Skeletal muscle satellite cell (primary cell): Measurements from ENCODE around the gene FAH.

Experiments used
- H3K27me3 ChIP-seq: 2 replicates; pipeline ENCODE4 v1.7.0; 2013; ENCODE audit warnings: low read length; ENCODE audit not compliant: control insufficient read depth, insufficient read depth
- H3K36me3 ChIP-seq: 2 replicates; pipeline ENCODE4 v1.7.0; 2013; ENCODE audit warnings: mild to moderate bottlenecking, control low read depth, low read length; ENCODE audit not compliant: insufficient read depth
- H3K4me1 ChIP-seq: 2 replicates; pipeline ENCODE4 v1.7.0; 2013; ENCODE audit warnings: low read length; ENCODE audit not compliant: control insufficient read depth, insufficient read depth
- H3K4me2 ChIP-seq: 2 replicates; pipeline ENCODE4 v1.7.0; 2013; ENCODE audit warnings: mild to moderate bottlenecking, low read length
- H3K4me3 ChIP-seq: 2 replicates; pipeline ENCODE4 v1.7.0; 2013; ENCODE audit warnings: low read length
- H3K9ac ChIP-seq: 2 replicates; pipeline ENCODE4 v1.7.0; 2013; ENCODE audit warnings: mild to moderate bottlenecking, low read depth, low read length, moderate library complexity
- H3K9me3 ChIP-seq: replicated peaks from 2 replicates; pipeline ENCODE4 v1.7.0; 2013; ENCODE audit warnings: mild to moderate bottlenecking, control low read depth, low read length

Gene FAH

DNA sequence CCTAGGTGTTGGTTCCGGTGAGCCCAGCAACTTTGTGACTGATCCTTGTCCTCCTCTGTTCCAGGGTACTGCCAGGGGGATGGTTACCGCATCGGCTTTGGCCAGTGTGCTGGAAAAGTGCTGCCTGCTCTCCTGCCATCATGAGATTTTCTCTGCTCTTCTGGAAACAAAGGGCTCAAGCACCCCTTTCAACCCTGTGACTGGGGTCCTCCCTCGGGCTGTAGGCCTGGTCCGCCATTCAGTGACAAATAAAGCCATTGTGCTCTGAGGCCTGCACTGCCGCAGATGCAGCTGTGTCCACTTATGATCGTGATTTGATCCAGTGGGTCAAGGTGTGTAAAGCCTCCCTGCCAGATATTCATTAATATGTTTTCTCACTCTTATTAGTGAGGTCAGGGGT is 33.3 kb downstream of the FAH start:
- peaks cover 32% of the 10 kb centered on the region for H3K36me3 ChIP-seq

DNA sequence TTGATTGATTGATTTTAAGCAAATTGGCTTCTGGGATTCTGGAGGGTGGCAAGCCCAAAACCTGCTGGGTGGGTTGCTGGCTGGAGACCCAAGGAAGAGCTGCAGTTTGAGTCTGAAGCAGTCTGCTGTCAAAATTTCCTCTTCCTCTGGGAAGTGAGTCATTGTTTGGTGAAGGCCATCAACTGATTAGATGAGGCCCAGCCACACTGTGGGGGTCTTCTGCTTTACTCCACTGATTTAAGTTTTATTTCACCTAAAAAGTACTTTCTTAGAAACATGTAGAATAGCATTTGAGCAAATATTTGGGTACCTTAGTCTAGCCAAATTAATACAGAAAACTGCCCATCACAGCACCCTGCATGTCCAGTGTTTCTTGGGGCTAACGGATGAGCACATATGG is 33.8 kb downstream of the FAH start:
- no peak overlapping the region for H3K4me2 ChIP-seq

More for the DNA sequence above, 33.3 kb downstream of the FAH start:
- Histone ChIP-seq H3K4me1 (peaks cover 11% of the 10 kb centered on the region), H3K27me3 (no peaks in the 10 kb centered on the region), H3K4me3 (no peak overlapping the region), H3K9ac (no peak overlapping the region), H3K4me2 (no peak overlapping the region), H3K9me3 (no peaks in the 10 kb centered on the region)

DNA sequence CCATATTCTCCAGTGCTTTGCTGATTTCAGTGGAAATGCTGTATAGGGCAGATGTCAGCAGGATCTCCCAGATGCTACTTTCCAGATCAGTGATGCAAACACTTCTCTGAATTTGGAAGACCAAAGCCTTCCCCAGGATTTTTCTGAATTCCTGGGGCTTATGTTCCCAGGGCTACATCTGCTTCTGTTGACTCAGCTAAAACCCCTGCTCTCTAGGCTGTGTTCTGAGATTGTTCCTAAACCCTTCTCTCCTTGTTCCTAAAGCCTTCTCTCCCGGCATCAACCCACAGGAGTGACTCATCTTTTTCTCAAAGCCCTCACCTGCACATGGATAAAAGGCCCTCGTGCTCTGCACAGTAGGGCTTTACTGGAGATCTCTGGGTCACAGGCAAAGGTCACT is 35.5 kb downstream of the FAH start:
- Histone ChIP-seq H3K4me3 (no peak overlapping the region), H3K4me1 (peaks cover 1% of the 10 kb centered on the region), H3K9me3 (no peaks in the 10 kb centered on the region), H3K27me3 (no peaks in the 10 kb centered on the region), H3K9ac (no peak overlapping the region), H3K4me2 (no peak overlapping the region), H3K36me3 (peaks cover 31% of the 10 kb centered on the region)

More for the DNA sequence above, 33.8 kb downstream of the FAH start:
- Histone ChIP-seq H3K9ac (no peak overlapping the region), H3K9me3 (no peaks in the 10 kb centered on the region), H3K27me3 (no peaks in the 10 kb centered on the region), H3K36me3 (peaks cover 31% of the 10 kb centered on the region), H3K4me1 (peaks cover 11% of the 10 kb centered on the region), H3K4me3 (no peak overlapping the region)

DNA sequence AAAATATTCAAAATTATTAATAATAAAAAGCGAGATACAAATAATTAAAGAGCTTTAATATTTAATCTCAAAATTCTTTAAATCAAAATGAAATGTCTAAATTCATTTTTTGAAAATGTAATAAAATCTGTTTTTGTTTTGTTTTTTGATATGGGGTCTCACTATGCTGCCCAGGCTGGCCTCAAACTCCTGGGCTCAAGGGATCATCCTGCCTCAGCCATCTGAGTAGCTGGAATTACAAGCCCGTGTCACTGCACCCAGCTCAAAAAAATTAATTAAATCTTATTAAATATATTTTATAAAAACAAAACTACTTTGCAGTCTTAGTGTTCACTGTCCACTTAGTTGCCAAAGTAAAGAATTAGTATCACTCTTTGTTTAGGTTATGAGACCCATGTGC is 38.4 kb downstream of the FAH start:
- Histone ChIP-seq H3K4me3 (no peak overlapping the region), H3K27me3 (no peaks in the 10 kb centered on the region), H3K9ac (no peak overlapping the region), H3K9me3 (no peaks in the 10 kb centered on the region), H3K36me3 (peaks cover 11% of the 10 kb centered on the region), H3K4me1 (no peaks in the 10 kb centered on the region), H3K4me2 (no peak overlapping the region)

DNA sequence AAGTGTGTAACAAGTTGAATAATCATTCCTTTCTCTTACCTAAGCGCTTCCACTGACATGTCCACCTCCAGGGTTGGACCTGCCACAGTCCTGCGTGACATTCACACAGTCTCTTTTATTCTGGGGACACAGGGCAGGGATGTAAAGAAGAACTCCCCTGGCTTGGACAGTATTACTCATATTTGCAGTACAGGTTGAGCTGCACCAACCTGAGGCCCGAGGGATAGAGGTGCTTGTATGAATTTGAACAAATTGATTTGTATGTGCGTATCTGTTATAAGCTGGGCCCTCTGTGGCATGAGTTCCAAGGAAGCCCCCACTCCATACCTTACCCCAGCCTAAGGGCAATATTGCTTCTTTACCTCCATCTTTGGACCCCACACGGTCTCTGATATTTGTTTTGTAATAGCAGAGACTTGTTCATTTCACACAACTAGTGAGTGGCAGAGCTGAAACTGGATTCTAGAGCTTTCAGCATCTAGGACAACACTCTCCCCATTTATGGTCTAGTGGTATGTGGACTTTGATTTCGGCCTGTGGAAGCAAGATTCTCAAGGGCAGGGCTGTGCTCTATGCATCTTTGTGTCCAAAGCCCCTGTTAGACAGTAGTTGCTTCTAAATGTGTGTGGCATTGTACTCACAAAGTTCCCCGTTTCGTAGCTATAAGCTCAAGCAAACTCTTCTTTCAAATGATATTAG is 39.2 kb downstream of the FAH start:
- H3K4me3 ChIP-seq, result no peak overlapping the region
- no peaks in the 10 kb centered on the region for H3K4me1 ChIP-seq
- H3K9ac ChIP-seq, result no peak overlapping the region
- H3K4me2 ChIP-seq, result no peak overlapping the region
- no peaks in the 10 kb centered on the region for H3K27me3 ChIP-seq
- H3K9me3 ChIP-seq, result no peaks in the 10 kb centered on the region
- peaks cover 3% of the 10 kb centered on the region for H3K36me3 ChIP-seq

DNA sequence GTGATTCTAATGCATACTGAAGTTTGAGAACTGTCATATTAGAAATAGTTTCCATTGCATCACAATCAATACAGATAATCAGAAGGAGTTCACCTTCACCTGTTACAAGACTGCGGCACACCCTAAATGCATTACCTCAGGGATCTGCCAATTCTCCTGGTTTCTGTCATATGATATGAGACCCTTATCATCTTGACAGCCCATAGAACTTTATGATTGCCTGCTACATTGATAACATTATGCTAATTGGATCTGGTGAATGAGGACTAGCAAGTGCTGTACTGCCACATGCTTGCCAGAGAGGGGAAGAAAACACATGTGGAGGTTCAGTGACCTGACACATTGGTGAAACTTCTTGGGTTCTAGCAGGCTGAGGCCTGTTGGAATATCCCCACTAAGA is 41.4 kb downstream of the FAH start:
- no peak overlapping the region for H3K9ac ChIP-seq
- no peak overlapping the region for H3K4me2 ChIP-seq
- no peaks in the 10 kb centered on the region for H3K36me3 ChIP-seq
- peaks cover 13% of the 10 kb centered on the region for H3K27me3 ChIP-seq
- H3K4me1 ChIP-seq, result no peaks in the 10 kb centered on the region
- no peaks in the 10 kb centered on the region for H3K9me3 ChIP-seq
- H3K4me3 ChIP-seq, result no peak overlapping the region

DNA sequence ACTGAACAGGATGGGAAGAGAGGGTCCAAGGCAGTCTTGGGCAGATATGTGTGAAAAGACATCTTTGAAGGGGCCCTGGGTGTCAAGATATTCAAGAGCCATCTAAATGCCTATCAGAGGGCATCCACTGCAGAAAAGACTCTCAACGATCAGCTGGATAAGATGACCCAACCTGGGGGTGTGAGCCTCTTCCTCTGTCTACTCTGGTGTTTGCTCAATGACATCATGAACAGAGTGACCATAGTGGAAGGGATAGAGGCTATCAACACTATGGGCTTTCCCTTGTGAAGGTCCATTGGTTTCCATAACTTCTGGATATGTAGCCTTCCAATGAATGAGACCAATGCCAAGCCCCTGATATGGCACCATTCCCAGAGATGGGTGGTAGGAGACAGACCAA is 42.1 kb downstream of the FAH start:
- Histone ChIP-seq H3K36me3 (no peaks in the 10 kb centered on the region), H3K9me3 (no peaks in the 10 kb centered on the region), H3K4me2 (no peak overlapping the region), H3K4me1 (no peaks in the 10 kb centered on the region), H3K9ac (no peak overlapping the region), H3K27me3 (peaks cover 20% of the 10 kb centered on the region), H3K4me3 (no peak overlapping the region)

DNA sequence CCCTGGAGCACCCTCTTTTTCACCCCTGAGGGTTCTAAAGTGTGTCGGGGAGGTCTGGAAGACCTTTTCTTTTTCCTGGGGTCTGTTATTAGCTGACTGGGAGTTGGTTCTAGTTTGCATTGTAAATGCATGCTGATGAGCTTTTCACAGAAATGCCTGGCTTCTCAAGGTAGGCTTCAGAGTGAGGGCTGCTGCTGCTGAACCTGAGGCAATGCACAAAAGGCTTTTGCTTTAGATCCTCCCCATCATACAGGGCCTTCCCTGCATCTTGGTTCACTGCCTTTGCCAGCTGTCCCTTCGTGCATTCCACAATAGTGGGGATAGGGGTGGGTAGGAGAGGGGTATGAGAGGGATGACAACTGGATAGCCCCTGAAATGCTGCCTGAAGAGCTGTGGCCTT is 46.6 kb downstream of the FAH start:
- Histone ChIP-seq H3K4me2 (no peak overlapping the region), H3K27me3 (peaks cover 31% of the 10 kb centered on the region), H3K9ac (no peak overlapping the region), H3K4me1 (no peaks in the 10 kb centered on the region), H3K36me3 (no peaks in the 10 kb centered on the region), H3K4me3 (no peak overlapping the region), H3K9me3 (no peaks in the 10 kb centered on the region)

DNA sequence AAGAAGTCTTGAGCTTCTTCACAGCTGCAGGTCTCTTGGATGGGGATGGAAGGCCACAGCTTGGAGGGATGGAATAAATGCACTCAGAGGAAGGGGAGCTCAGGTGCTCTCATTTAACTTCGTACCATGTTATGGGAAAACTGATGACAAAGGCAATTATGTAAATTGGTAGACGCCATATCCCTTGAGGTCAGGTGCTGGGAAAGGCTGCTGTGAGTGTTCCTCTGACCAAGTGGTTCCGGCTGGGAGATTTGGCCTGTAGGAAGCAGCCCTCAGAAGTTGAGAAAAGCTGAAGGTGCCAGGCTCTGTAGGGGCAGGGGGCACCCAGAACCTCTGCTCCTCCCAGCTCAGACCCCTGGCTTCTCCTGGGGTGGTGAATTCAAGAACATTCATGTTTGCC is 47.1 kb downstream of the FAH start:
- Histone ChIP-seq H3K9me3 (no peaks in the 10 kb centered on the region), H3K27me3 (peaks cover 31% of the 10 kb centered on the region), H3K4me1 (no peaks in the 10 kb centered on the region), H3K4me2 (no peak overlapping the region), H3K4me3 (no peak overlapping the region), H3K9ac (no peak overlapping the region), H3K36me3 (no peaks in the 10 kb centered on the region)

DNA sequence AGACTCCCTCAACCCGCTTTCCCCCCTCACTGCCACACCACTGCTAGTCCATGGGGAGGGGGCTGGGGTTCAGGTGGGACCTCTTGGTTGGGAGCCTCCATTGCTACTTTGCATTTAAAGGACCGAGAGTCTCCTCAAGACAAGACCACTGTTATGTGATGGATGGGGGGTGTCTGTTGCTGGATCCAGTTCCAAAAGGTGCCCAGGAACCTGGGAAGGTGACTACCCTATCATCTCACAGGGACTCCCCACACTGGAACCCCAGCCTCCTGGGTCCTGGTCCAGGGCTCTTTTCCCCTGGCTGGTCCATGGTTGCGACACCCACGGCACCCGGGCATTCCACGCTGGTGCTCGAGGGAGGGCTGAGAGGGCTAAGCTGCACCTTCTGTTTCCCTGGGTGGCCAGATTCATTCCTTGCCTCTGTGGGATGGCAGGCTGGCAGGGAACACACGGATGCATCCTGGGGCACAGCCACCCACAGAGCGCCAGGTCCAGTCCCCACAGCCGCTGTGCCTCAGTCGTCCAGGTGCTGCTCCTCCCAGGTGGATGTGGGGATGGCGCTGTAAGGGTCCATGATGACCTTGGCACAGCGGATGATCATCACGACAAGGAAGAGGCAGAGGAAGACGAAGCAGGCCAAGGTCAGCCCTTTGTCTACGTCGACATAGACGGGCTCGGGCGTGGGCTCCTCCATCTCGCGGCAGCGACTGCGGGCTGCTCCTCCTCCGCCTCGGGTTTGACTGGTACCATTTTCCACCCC is 48.6 kb downstream of the FAH start:
- no peaks in the 10 kb centered on the region for H3K9me3 ChIP-seq
- no peak overlapping the region for H3K4me3 ChIP-seq
- no peaks in the 10 kb centered on the region for H3K36me3 ChIP-seq
- peaks cover 42% of the 10 kb centered on the region for H3K27me3 ChIP-seq
- no peak overlapping the region for H3K9ac ChIP-seq
- H3K4me2 ChIP-seq, result no peak overlapping the region
- no peaks in the 10 kb centered on the region for H3K4me1 ChIP-seq

DNA sequence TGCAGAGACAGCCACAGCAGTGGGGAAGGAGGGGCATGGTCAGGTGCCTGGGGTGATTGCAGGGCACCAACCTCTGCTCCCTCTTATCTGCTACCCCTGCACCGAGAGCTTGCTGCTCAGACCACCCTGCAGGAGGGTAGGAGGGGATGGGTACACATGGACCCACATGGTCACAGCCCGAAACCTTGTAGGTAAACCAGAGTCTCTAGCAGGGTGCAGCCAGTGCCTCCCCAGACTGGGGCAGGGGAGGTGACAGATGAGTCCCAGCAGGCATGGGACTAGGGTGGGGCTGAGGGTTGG is 49.2 kb downstream of the FAH start:
- Histone ChIP-seq H3K9me3 (no peaks in the 10 kb centered on the region), H3K27me3 (peaks cover 47% of the 10 kb centered on the region), H3K4me2 (no peak overlapping the region), H3K9ac (no peak overlapping the region), H3K4me1 (no peaks in the 10 kb centered on the region), H3K36me3 (no peaks in the 10 kb centered on the region), H3K4me3 (no peak overlapping the region)
